Activated T-helper 1 cell treated with anti-CD3 and anti-CD28 coated beads, Interleukin-12 subunit alpha, Interleukin-12 subunit beta, Interleukin-2, Interleukin-4 antibody, amounts not matched to agents 30 ng/mL and 10 ng/mL and 1 ng/mL, durations not matched to agents 14 hours and 24 hours and 36 hours (primary cell): Measurements from ENCODE around the gene RANBP1. TPM values are rescaled to one million over a fixed set of nuclear protein-coding genes. Genes with fewer than 3 reads are reported as not detected.

ENCODE experiments used
- total RNA-seq: library from RNA; stranded (reverse); gene quantifications from 2 replicates; pipeline ENCODE4 v1.2.3, GENCODE V29; 2022

RANBP1 gene
- total RNA-seq, 1 donor from 2014 or later = 509 TPM

Other genes starting within 250 kb of the RANBP1 start
- gene COMT, start 174.3 kb upstream of the RANBP1 start, total RNA-seq = 99.4 and 112 TPM in 2 replicates
- gene TXNRD2, start 174.3 kb upstream of the RANBP1 start, total RNA-seq = 19.0 and 20.0 TPM in 2 replicates
- 2.4 and 3.1 TPM in 2 replicates for gene ARVCF, start 99.3 kb upstream of the RANBP1 start, total RNA-seq
- gene TANGO2, start 95.0 kb upstream of the RANBP1 start, total RNA-seq = 29.2 and 30.0 TPM in 2 replicates
- 79.3 and 81.0 TPM in 2 replicates for gene DGCR8, start 35.9 kb upstream of the RANBP1 start, total RNA-seq
- gene TRMT2A, start 1.1 kb downstream of the RANBP1 start, total RNA-seq = 142 and 161 TPM in 2 replicates
- 83.9 and 92.3 TPM in 2 replicates for gene ZDHHC8, start 15.7 kb downstream of the RANBP1 start, total RNA-seq
- 0.26 TPM in 1 of 2 replicates, not detected in the other for gene CCDC188, start 35.0 kb downstream of the RANBP1 start, total RNA-seq
- 1.7 and 1.9 TPM in 2 replicates for gene RTN4R, start 152.2 kb downstream of the RANBP1 start, total RNA-seq
- gene DGCR6L, start 204.0 kb downstream of the RANBP1 start, total RNA-seq = 35.5 and 40.6 TPM in 2 replicates